Osteocyte (in vitro differentiated cells): ENCODE data around the gene CACNA1H. TPM values are rescaled to one million over a fixed set of nuclear protein-coding genes. Genes with fewer than 3 reads are reported as not detected.

Source experiments
- DNase-seq: peaks from one replicate; pipeline ENCODE4 v3.0.0; 2021; ENCODE audit warnings: mixed read lengths; ENCODE audit not compliant: unreplicated experiment; ENCODE audit errors: extremely low spot score
- H3K27ac Mint-ChIP-seq: one replicate; pipeline ENCODE4 v1.8.0; 2021; ENCODE audit warnings: mild to moderate bottlenecking, mixed read lengths; ENCODE audit not compliant: unreplicated experiment
- H3K27me3 Mint-ChIP-seq: one replicate; pipeline ENCODE4 v1.8.0; 2021; ENCODE audit warnings: mixed read lengths; ENCODE audit not compliant: unreplicated experiment
- H3K36me3 Mint-ChIP-seq: one replicate; pipeline ENCODE4 v1.8.0; 2021; ENCODE audit warnings: mixed read lengths; ENCODE audit not compliant: unreplicated experiment
- H3K4me1 Mint-ChIP-seq: one replicate; pipeline ENCODE4 v1.8.0; 2021; ENCODE audit warnings: mixed read lengths; ENCODE audit not compliant: unreplicated experiment
- H3K4me3 Mint-ChIP-seq: one replicate; pipeline ENCODE4 v1.8.0; 2021; ENCODE audit warnings: mild to moderate bottlenecking, moderate library complexity, mixed read lengths; ENCODE audit not compliant: unreplicated experiment
- H3K9me3 Mint-ChIP-seq: one replicate; pipeline ENCODE4 v1.8.0; 2021; ENCODE audit warnings: mixed read lengths; ENCODE audit not compliant: unreplicated experiment
- total RNA-seq: library from RNA; stranded (reverse); gene quantifications from 2 replicates; pipeline ENCODE4 v1.2.1, GENCODE V29; 2021
- TF ChIP-seq, protein P1 (sequence below): fragments of 200-600 bp; sonication (generic); IDR thresholded peaks from 2 replicates; pipeline ENCODE4 v1.5.0; 2021; ENCODE audit warnings: antibody characterized with exemption, mild to moderate bottlenecking, moderate library complexity

Gene CACNA1H
- total RNA-seq, 1 donor from 2014 or later, result 21.2 TPM

DNA sequence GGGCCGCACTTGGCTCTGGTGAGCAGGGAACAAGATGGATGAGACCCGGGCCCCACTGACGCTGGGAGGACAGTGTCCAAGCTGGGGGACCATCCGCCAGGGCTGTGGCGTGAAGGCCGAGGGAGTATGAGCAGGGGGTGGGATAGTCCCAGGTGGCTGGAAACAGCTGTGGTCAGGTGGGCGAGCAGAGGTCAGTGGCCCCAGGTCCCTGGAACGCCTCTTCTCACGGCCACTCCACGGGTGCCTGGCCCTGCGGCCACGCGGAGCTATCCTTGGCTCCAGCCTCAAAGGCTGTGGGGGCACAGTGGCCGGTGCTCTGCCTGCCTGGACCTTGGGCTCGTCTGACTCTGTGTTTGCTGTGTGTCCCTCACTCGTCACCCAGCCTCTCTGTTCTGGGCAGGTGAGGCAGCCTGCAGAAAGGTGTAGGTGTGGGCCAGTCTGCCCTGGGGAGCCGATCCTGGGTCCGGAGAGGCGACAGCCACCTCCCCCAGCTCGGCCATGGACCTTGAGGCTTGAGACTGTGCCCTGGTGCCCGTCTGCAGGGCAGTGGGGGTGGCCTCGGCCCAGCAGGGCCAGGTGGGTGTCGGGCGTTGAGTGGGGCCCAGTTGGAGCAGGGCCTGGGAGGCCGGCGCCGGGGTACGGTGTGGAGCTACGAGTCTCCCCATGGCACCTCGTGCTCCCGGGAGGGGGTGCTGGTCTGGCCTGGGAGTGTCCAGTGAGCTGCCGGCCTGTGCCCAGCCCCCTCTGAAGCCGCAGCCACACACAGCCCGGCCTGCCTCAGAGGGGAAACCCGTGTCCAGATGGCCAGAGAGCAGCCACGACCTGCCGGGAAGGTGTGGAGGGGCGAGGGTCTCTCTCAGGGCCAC lies 10.0 kb downstream of the CACNA1H start:
- H3K4me3 Mint-ChIP-seq, result no peak overlapping the region
- no peaks in the 10 kb centered on the region for H3K27me3 Mint-ChIP-seq
- H3K9me3 Mint-ChIP-seq, result no peaks in the 10 kb centered on the region
- no peaks in the 10 kb centered on the region for H3K36me3 Mint-ChIP-seq
- no peak overlapping the region for H3K27ac Mint-ChIP-seq
- TF ChIP-seq, protein P1, sequence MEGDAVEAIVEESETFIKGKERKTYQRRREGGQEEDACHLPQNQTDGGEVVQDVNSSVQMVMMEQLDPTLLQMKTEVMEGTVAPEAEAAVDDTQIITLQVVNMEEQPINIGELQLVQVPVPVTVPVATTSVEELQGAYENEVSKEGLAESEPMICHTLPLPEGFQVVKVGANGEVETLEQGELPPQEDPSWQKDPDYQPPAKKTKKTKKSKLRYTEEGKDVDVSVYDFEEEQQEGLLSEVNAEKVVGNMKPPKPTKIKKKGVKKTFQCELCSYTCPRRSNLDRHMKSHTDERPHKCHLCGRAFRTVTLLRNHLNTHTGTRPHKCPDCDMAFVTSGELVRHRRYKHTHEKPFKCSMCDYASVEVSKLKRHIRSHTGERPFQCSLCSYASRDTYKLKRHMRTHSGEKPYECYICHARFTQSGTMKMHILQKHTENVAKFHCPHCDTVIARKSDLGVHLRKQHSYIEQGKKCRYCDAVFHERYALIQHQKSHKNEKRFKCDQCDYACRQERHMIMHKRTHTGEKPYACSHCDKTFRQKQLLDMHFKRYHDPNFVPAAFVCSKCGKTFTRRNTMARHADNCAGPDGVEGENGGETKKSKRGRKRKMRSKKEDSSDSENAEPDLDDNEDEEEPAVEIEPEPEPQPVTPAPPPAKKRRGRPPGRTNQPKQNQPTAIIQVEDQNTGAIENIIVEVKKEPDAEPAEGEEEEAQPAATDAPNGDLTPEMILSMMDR, result no peak
- H3K4me1 Mint-ChIP-seq, result peaks cover 7% of the 10 kb centered on the region
- no peak for DNase-seq

DNA sequence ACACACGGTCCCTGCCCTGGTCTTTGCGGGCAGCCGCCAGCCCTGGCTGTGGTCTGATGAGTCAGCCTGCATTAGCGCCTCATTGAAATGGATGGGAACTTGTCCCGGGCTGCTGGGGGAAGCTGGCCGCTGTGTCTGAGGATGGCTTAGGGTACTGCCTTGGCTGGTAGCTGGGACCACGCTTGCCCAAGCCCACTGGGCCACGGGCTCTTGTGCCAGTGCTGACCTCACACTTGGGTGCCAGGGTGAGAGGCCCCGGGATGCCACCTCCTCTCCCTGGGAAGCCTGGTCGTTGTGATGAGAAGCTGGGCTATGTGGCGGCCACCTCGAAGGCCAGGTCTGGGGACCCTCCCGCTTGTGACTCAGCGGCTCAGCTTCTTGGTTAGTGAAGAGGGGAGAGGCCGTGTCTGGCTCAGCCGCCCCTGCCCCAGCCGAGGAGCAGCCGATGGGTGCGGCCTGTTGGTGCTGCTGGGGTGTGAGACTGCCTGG lies 10.7 kb downstream of the CACNA1H start:
- no peaks in the 10 kb centered on the region for H3K36me3 Mint-ChIP-seq
- TF ChIP-seq, protein P1, result no peak
- no peak for DNase-seq
- H3K9me3 Mint-ChIP-seq, result no peaks in the 10 kb centered on the region
- peaks cover 7% of the 10 kb centered on the region for H3K4me1 Mint-ChIP-seq
- H3K4me3 Mint-ChIP-seq, result no peak overlapping the region
- H3K27ac Mint-ChIP-seq, result no peak overlapping the region
- no peaks in the 10 kb centered on the region for H3K27me3 Mint-ChIP-seq

DNA sequence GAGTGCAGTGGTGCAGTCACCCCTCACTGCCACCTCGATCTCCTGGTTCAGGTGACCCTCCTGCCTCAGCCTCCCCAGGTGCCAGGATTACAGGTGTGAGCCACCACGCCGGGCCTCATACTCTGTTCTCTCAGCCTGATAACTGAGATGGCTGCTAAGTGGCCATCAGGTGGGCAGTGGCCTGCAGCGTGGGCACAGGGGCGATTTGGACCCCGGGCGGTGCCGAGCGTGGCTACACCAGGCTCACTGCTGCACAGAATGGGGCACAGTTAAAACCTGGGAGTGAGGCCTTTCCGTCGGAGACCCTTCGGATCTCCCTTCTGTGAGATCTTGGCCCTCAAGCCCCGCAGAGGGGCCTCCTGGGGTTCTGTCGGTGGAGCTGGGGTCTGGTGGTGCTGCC lies 11.5 kb downstream of the CACNA1H start:
- no peaks in the 10 kb centered on the region for H3K36me3 Mint-ChIP-seq
- no peak for DNase-seq
- no peak overlapping the region for H3K4me3 Mint-ChIP-seq
- no peak overlapping the region for H3K27ac Mint-ChIP-seq
- H3K27me3 Mint-ChIP-seq, result no peaks in the 10 kb centered on the region
- H3K9me3 Mint-ChIP-seq, result no peaks in the 10 kb centered on the region
- TF ChIP-seq, protein P1, result no peak
- H3K4me1 Mint-ChIP-seq, result peaks cover 6% of the 10 kb centered on the region

DNA sequence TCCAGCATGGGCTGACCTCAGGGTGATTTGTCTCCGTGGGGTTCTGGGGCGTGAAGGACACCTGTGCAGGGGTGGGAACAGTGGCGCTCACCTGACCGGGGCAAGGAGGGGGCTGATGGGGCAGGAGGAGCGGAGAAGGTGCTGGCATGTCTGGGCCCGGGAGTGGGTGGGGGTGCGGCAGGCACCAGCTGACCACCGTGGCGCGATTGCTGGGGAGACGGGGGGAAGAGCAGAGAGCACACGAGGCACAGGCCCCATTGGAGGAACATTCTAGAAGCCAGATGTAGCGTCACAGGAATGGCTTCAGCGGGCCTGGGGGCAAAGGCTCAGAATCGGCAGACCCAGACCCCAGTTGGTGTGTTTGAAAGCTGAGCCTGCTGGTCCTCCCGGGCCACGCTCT lies 12.1 kb downstream of the CACNA1H start:
- H3K27me3 Mint-ChIP-seq, result no peaks in the 10 kb centered on the region
- H3K9me3 Mint-ChIP-seq, result no peaks in the 10 kb centered on the region
- H3K4me3 Mint-ChIP-seq, result no peak overlapping the region

DNA sequence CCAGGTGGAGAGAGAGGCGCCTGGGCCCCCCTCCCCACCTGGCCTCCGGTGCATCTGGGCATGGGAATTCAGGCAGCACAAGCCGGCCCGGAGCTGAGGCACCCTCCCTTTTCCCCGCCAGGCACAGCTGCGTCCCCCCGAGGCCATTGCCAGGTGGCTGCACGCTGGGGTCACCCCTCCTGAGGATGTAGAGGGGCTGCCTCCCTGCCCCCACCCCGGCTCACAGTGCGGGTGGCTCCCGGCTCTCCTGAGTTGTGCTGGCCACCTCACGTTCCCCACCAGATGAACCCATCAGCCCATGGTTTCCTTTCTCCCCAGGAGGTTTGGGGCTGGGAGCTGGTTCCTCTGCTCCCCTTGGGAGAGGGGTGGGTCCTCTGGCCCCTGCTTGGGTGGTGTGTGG lies 12.6 kb downstream of the CACNA1H start:
- no peak overlapping the region for H3K4me3 Mint-ChIP-seq
- no peaks in the 10 kb centered on the region for H3K27me3 Mint-ChIP-seq
- H3K27ac Mint-ChIP-seq, result no peak overlapping the region
- no peaks in the 10 kb centered on the region for H3K36me3 Mint-ChIP-seq
- DNase-seq, result no peak
- H3K4me1 Mint-ChIP-seq, result peaks cover 8% of the 10 kb centered on the region
- TF ChIP-seq, protein P1, result no peak
- H3K9me3 Mint-ChIP-seq, result no peaks in the 10 kb centered on the region

More for the DNA sequence above, 12.1 kb downstream of the CACNA1H start:
- peaks cover 4% of the 10 kb centered on the region for H3K4me1 Mint-ChIP-seq
- no peak overlapping the region for H3K27ac Mint-ChIP-seq
- TF ChIP-seq, protein P1, result no peak
- DNase-seq, result no peak
- no peaks in the 10 kb centered on the region for H3K36me3 Mint-ChIP-seq
